Neutrophil (primary cell): Measurements from ENCODE around the gene AMMECR1.

ENCODE experiments used
- H3K27ac ChIP-seq: fragments of 200-600 bp; sonication (generic); 2 replicates; pipeline ENCODE4 v1.5.1; 2016; ENCODE audit warnings: mild to moderate bottlenecking, moderate library complexity
- H3K27me3 ChIP-seq: fragments of 200-600 bp; sonication (generic); 2 replicates; pipeline ENCODE4 v1.6.0; 2016; ENCODE audit warnings: mild to moderate bottlenecking
- H3K36me3 ChIP-seq: fragments of 200-600 bp; sonication (generic); 2 replicates; pipeline ENCODE4 v1.5.1; 2017
- H3K4me1 ChIP-seq, 2 experiments: fragments of 200-600 bp in 1 of 2; sonication (generic) in 1 of 2; 1 replicate in 1 of 2; 2 replicates in 1 of 2; pipeline versions ENCODE4 v1.5.1 to v1.6.1; 2013 to 2016; ENCODE audit warnings: low read depth in 1 of 2, low read length in 1 of 2, mild to moderate bottlenecking in 1 of 2, moderate library complexity in 1 of 2; ENCODE audit not compliant: control insufficient read depth in 1 of 2, insufficient read depth in 1 of 2
- H3K4me3 ChIP-seq, 2 experiments: fragments of 200-600 bp in 1 of 2; sonication (generic) in 1 of 2; 1 replicate in 1 of 2; 2 replicates in 1 of 2; pipeline ENCODE4 v1.5.1; 2013 to 2016; ENCODE audit warnings: low read depth in 1 of 2, low read length in 1 of 2, mild to moderate bottlenecking in 1 of 2, moderate library complexity in 1 of 2
- H3K9me3 ChIP-seq: fragments of 200-600 bp; sonication (generic); 2 replicates; pipeline ENCODE4 v1.5.1; 2016
- CTCF ChIP-seq: fragments of 200-600 bp; sonication (generic); IDR thresholded peaks from 2 replicates; pipeline ENCODE4 v1.5.1; 2016; ENCODE audit warnings: antibody characterized with exemption

Gene AMMECR1

GRCh38 chrX:110168585-110168984 lies 149.3 kb downstream of the AMMECR1 start:
- Histone ChIP-seq H3K9me3 (no peaks in the 10 kb centered on the region), H3K36me3 (peaks cover 25% of the 10 kb centered on the region), H3K4me1 (peaks cover 0 to 6% of the 10 kb centered on the region in 2 experiments), H3K4me3 (no peak overlapping the region), H3K27me3 (no peaks in the 10 kb centered on the region), H3K27ac (no peak overlapping the region)
- no peak for TF ChIP-seq CTCF

- Histone ChIP-seq H3K36me3 (peaks cover 20% of the 10 kb centered on the region), H3K27me3 (no peaks in the 10 kb centered on the region), H3K27ac (no peak overlapping the region), H3K4me1 (peaks cover 0 to 6% of the 10 kb centered on the region in 2 experiments), H3K4me3 (no peak overlapping the region), H3K9me3 (no peaks in the 10 kb centered on the region)
- peak; percentile 43 for TF ChIP-seq CTCF
Measured at GRCh38 chrX:110167952-110168451, 149.9 kb downstream of the AMMECR1 start.

GRCh38 chrX:110163488-110163887 lies 154.4 kb downstream of the AMMECR1 start:
- TF ChIP-seq CTCF, result no peak
- Histone ChIP-seq H3K9me3 (no peaks in the 10 kb centered on the region), H3K4me1 (peaks cover 3 to 11% of the 10 kb centered on the region in 2 experiments), H3K36me3 (peaks cover 3% of the 10 kb centered on the region), H3K27me3 (no peaks in the 10 kb centered on the region), H3K4me3 (no peak overlapping the region), H3K27ac (no peak overlapping the region)

GRCh38 chrX:110162867-110163266 lies 155.0 kb downstream of the AMMECR1 start:
- no peak for TF ChIP-seq CTCF
- Histone ChIP-seq H3K4me3 (no peak overlapping the region), H3K36me3 (peaks cover 3% of the 10 kb centered on the region), H3K4me1 (peaks cover 3 to 11% of the 10 kb centered on the region in 2 experiments), H3K27ac (no peak overlapping the region), H3K27me3 (no peaks in the 10 kb centered on the region), H3K9me3 (no peaks in the 10 kb centered on the region)

- Histone ChIP-seq H3K27ac (no peak overlapping the region), H3K4me3 (no peak overlapping the region), H3K4me1 (peaks cover 3 to 11% of the 10 kb centered on the region in 2 experiments), H3K9me3 (no peaks in the 10 kb centered on the region), H3K36me3 (peaks cover 3% of the 10 kb centered on the region), H3K27me3 (no peaks in the 10 kb centered on the region)
- no peak for TF ChIP-seq CTCF
Measured at GRCh38 chrX:110162131-110162530, 155.8 kb downstream of the AMMECR1 start.

- Histone ChIP-seq H3K27ac (no peak overlapping the region), H3K36me3 (peaks cover 3% of the 10 kb centered on the region), H3K4me1 (peaks cover 3 to 11% of the 10 kb centered on the region in 2 experiments), H3K27me3 (no peaks in the 10 kb centered on the region), H3K4me3 (no peak overlapping the region), H3K9me3 (no peaks in the 10 kb centered on the region)
- no peak for TF ChIP-seq CTCF
Measured at GRCh38 chrX:110161361-110161686, 156.6 kb downstream of the AMMECR1 start.
